Measurements from ENCODE around the gene OGT.
"Not testable (repeated sequence)": the region's sequence is repeated elsewhere in the genome, so short reads cannot be mapped to it uniquely, and the experiment has no call there.

The OGT gene

DNA sequence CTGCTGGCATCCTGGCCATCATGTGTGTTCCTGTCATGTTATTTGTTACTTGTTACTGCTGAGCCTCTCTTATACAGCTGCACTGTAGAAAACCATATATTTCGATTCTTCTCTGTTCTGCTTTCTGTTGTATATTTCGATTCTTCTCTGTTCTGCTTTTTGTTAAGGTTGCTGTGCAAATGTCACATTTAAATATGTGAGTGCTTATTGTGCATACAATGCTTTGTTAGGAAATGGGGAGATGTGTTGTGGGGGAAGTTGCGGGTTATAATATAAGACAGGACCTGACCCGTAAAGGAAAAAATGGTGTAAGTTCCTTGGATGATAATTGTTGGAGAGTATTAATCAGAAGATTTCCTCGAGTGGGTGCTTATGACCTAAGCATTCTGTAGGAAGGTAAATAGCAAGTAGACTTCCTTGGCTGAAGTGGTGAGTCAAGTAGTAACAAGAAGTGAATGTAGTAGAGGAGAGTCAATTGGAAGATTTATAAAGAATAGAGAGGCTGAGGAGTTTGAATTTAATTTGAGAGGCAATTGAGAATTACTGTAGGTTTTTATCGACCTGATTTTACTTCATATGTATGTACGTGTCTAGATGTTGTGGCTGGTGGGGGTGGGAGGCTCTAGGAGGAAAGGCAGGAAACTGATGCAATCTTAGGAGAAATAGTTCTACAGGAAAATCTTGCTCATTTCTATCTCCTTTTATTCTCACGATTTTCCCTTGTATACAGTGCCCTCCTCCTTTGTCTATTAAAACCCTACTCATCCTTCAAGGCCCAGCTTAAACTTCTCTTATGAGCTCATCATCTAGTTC is 8.5 kb downstream of the OGT start:
- H3K36me3 ChIP-seq (ENCODE audit: insufficient read depth, low read length) = no peaks in the 10 kb centered on the region
- no peak overlapping the region for H3K4me3 ChIP-seq (ENCODE audit: low read depth in 1 of 2, low read length in 2 of 2)
- H3K27ac ChIP-seq (ENCODE audit: low read depth, low read length) = no peak overlapping the region
- no peaks in the 10 kb centered on the region for H3K9me3 ChIP-seq (ENCODE audit: low read length)
- H3K27me3 ChIP-seq (ENCODE audit: control insufficient read depth in 1 of 2, insufficient read depth in 2 of 2, low read length in 2 of 2) = no peaks in the 10 kb centered on the region
- H3K4me1 ChIP-seq (ENCODE audit: insufficient read depth, low read length) = peaks cover 42% of the 10 kb centered on the region
- no peak overlapping the region for H3K9ac ChIP-seq (ENCODE audit: low read length)

DNA sequence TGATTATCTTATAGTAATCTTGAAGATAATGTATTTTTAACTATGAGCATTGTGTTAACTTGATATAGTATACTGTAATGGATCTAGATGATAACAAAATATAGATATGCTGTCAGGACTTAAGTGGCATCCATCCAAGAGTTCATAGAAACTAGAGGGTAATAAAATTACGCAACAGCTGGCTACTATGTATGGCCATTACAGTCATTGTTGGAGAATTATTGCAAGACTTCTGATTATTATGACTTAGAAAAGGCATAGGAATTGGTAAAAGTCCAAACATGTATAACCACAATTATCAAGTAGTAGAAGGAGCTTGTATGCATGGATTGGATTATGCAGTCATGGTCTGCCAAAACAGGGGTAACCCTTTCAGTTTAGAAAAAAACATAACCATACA is 9.5 kb downstream of the OGT start:
- Histone ChIP-seq H3K27ac (ENCODE audit: low read depth, low read length) (no peak overlapping the region), H3K9me3 (ENCODE audit: low read length) (no peaks in the 10 kb centered on the region), H3K4me3 (ENCODE audit: low read depth in 1 of 2, low read length in 2 of 2) (no peak overlapping the region), H3K9ac (ENCODE audit: low read length) (no peak overlapping the region), H3K4me1 (ENCODE audit: insufficient read depth, low read length) (peaks cover 42% of the 10 kb centered on the region), H3K36me3 (ENCODE audit: insufficient read depth, low read length) (peaks cover 8% of the 10 kb centered on the region), H3K27me3 (ENCODE audit: control insufficient read depth in 1 of 2, insufficient read depth in 2 of 2, low read length in 2 of 2) (no peaks in the 10 kb centered on the region)

DNA sequence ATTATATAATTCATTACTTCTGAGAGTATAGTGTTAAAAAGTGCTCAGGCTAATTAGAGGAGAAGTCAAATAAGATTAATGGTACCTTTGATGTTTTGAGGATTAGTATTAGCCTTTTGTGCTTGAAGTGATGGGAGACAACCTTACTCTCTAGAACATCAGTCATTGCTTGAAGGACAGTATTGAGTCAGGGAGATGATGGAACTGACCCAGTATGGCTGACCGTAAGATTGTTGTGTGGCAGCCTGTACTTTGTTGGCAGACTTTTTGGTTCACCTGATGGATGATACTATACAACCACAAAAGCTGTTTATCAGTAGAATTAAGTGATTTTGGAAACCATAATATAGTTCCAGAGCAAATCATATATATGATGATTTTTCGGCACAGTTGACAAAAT is 9.9 kb downstream of the OGT start:
- Histone ChIP-seq H3K9me3 (ENCODE audit: low read length) (no peaks in the 10 kb centered on the region), H3K9ac (ENCODE audit: low read length) (no peak overlapping the region), H3K4me3 (ENCODE audit: low read depth in 1 of 2, low read length in 2 of 2) (no peak overlapping the region), H3K27me3 (ENCODE audit: control insufficient read depth in 1 of 2, insufficient read depth in 2 of 2, low read length in 2 of 2) (no peaks in the 10 kb centered on the region), H3K4me1 (ENCODE audit: insufficient read depth, low read length) (peaks cover 38% of the 10 kb centered on the region), H3K36me3 (ENCODE audit: insufficient read depth, low read length) (peaks cover 12% of the 10 kb centered on the region), H3K27ac (ENCODE audit: low read depth, low read length) (no peak overlapping the region)

DNA sequence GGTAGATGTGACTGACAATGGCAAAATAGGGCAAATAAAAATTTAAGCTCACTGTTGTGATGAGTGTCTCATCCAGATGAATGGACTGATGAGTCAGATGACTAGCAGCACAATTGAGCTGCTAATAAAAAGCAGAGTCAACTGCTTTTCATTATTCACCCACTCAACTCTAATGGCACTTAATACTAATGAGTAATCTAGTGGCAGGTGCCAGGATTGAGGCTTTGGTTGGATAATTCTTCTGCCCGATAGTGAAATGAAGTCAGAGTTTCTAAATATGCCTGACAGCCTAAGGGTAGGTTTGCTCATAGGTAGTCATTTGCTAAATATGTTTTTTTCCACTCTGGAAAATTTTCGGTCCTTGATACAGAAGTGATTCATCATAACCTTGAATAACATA is 10.4 kb downstream of the OGT start:
- no peak overlapping the region for H3K4me3 ChIP-seq (ENCODE audit: low read depth in 1 of 2, low read length in 2 of 2)
- H3K4me1 ChIP-seq (ENCODE audit: insufficient read depth, low read length) = peaks cover 33% of the 10 kb centered on the region
- H3K9ac ChIP-seq (ENCODE audit: low read length) = no peak overlapping the region
- H3K27ac ChIP-seq (ENCODE audit: low read depth, low read length) = no peak overlapping the region
- no peaks in the 10 kb centered on the region for H3K27me3 ChIP-seq (ENCODE audit: control insufficient read depth in 1 of 2, insufficient read depth in 2 of 2, low read length in 2 of 2)
- peaks cover 17% of the 10 kb centered on the region for H3K36me3 ChIP-seq (ENCODE audit: insufficient read depth, low read length)
- no peaks in the 10 kb centered on the region for H3K9me3 ChIP-seq (ENCODE audit: low read length)

DNA sequence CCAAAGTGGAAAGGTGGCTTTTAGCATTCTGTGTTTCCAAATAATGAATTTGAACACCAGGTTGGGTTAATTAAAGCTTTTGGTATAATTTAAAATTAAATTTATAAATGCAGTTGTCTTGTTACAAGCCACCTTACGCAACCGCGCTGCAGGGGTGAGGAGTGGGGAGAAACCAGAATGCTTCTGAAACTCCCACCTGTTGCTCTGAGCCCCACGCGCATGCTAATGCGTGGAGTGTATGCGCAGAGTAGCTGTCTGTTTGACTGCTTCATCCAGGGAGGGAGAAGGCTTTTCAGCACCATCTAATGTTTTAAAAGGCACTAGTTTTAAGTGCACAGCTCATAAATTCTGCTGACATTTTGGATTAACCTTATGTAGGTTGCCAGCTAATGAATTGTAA is 12.5 kb downstream of the OGT start:
- Histone ChIP-seq H3K36me3 (ENCODE audit: insufficient read depth, low read length) (peaks cover 21% of the 10 kb centered on the region), H3K4me1 (ENCODE audit: insufficient read depth, low read length) (peaks cover 21% of the 10 kb centered on the region)

DNA sequence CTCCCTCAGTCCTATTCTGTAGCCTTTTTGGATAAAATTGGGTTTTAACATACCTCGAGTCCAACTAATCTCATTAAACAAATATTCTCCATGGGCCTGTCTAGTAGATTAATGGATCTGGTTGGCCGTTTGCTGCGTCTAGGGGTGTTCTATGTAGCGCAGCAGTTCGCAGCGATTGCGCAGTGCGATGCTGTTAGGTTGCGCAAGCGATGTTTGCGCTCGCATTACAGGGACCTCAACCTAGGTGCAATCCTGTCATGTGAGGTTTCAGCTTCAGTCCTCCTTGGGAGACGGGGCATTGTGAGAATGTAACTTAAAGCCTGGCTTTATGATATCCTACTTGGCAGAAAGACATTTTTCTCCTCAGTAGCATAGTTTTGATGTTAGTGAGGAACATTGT is 14.0 kb downstream of the OGT start:
- Histone ChIP-seq H3K4me3 (ENCODE audit: low read depth in 1 of 2, low read length in 2 of 2) (no peak overlapping the region), H3K27me3 (ENCODE audit: control insufficient read depth in 1 of 2, insufficient read depth in 2 of 2, low read length in 2 of 2) (no peaks in the 10 kb centered on the region), H3K4me1 (ENCODE audit: insufficient read depth, low read length) (peaks cover 15% of the 10 kb centered on the region), H3K27ac (ENCODE audit: low read depth, low read length) (no peak overlapping the region), H3K36me3 (ENCODE audit: insufficient read depth, low read length) (peaks cover 21% of the 10 kb centered on the region), H3K9ac (ENCODE audit: low read length) (no peak overlapping the region), H3K9me3 (ENCODE audit: low read length) (no peaks in the 10 kb centered on the region)

More for the DNA sequence above, 12.5 kb downstream of the OGT start:
- Histone ChIP-seq H3K27me3 (ENCODE audit: control insufficient read depth in 1 of 2, insufficient read depth in 2 of 2, low read length in 2 of 2) (no peaks in the 10 kb centered on the region), H3K9ac (ENCODE audit: low read length) (no peak overlapping the region), H3K4me3 (ENCODE audit: low read depth in 1 of 2, low read length in 2 of 2) (no peak overlapping the region), H3K9me3 (ENCODE audit: low read length) (no peaks in the 10 kb centered on the region), H3K27ac (ENCODE audit: low read depth, low read length) (no peak overlapping the region)

DNA sequence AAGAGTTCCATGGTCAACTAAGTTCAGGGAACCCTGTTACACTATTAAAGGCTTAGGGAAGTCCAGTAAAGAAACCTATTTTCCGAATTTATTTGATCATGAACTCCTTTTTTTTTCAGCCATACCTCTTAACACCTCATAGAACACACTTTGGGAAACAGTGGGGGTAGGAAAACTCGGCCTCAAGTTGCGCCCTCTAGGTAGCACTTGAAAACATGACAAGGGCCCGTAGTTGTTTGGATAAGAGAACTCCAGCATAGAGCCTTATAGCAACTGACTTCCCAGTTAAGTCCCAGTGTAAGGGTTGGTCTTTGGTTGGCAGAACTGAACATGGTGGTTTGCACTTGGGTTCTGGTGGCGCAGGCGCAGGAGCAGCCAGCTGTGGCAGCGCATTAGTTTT is 14.4 kb downstream of the OGT start:
- Histone ChIP-seq H3K9me3 (ENCODE audit: low read length) (no peaks in the 10 kb centered on the region), H3K36me3 (ENCODE audit: insufficient read depth, low read length) (peaks cover 21% of the 10 kb centered on the region), H3K4me1 (ENCODE audit: insufficient read depth, low read length) (peaks cover 11% of the 10 kb centered on the region), H3K9ac (ENCODE audit: low read length) (no peak overlapping the region), H3K27me3 (ENCODE audit: control insufficient read depth in 1 of 2, insufficient read depth in 2 of 2, low read length in 2 of 2) (no peaks in the 10 kb centered on the region), H3K27ac (ENCODE audit: low read depth, low read length) (no peak overlapping the region), H3K4me3 (ENCODE audit: low read depth in 1 of 2, low read length in 2 of 2) (no peak overlapping the region)

DNA sequence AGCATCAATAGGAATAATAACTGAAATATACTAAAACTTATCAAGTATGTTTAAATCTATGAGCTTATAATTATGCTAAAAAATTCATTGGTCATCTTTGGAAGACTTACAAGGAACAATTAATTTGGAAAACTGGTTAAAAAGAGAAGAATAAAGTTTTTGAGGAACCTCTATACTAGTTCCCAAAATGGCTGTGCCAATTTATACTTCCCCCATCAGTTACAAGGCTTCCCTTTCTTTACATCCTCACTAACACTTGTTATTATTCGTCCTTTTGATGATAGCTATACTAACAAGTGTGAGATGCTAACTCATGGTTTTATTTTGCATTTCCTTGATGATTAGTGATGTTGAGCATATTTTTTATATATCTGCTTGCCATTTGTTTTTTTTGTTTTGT is 17.1 kb downstream of the OGT start:
- Histone ChIP-seq H3K4me1 (ENCODE audit: insufficient read depth, low read length) (no peaks in the 10 kb centered on the region), H3K9ac (ENCODE audit: low read length) (no peak overlapping the region), H3K4me3 (ENCODE audit: low read depth in 1 of 2, low read length in 2 of 2) (no peak overlapping the region), H3K9me3 (ENCODE audit: low read length) (no peaks in the 10 kb centered on the region), H3K27me3 (ENCODE audit: control insufficient read depth in 1 of 2, insufficient read depth in 2 of 2, low read length in 2 of 2) (no peaks in the 10 kb centered on the region), H3K27ac (ENCODE audit: low read depth, low read length) (no peak overlapping the region), H3K36me3 (ENCODE audit: insufficient read depth, low read length) (peaks cover 21% of the 10 kb centered on the region)

DNA sequence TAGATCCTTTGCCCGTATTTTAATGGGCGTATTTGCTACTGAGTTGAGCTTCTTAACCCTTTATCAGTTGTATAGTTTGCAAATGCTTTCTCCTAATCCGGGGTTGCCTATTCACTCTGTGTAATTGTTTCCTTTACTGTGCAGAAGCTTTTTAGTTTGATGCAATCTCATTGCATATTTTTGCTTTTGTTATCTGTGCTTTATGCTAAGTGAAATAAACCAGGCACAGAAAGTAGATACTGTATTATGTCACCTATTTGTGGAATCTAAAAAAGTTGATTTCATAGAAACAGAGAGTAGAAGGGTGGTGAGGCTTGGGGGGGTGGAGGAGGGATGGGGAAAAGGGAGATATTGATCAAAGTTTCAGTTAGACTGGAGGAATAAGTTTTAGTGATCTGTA is 17.7 kb downstream of the OGT start:
- H3K27me3 ChIP-seq (ENCODE audit: control insufficient read depth in 1 of 2, insufficient read depth in 2 of 2, low read length in 2 of 2) = no peaks in the 10 kb centered on the region
- H3K9me3 ChIP-seq (ENCODE audit: low read length) = no peaks in the 10 kb centered on the region
- no peak overlapping the region for H3K9ac ChIP-seq (ENCODE audit: low read length)
- H3K4me3 ChIP-seq (ENCODE audit: low read depth in 1 of 2, low read length in 2 of 2) = no peak overlapping the region
- H3K36me3 ChIP-seq (ENCODE audit: insufficient read depth, low read length) = peaks cover 24% of the 10 kb centered on the region
- no peak overlapping the region for H3K27ac ChIP-seq (ENCODE audit: low read depth, low read length)
- no peaks in the 10 kb centered on the region for H3K4me1 ChIP-seq (ENCODE audit: insufficient read depth, low read length)

DNA sequence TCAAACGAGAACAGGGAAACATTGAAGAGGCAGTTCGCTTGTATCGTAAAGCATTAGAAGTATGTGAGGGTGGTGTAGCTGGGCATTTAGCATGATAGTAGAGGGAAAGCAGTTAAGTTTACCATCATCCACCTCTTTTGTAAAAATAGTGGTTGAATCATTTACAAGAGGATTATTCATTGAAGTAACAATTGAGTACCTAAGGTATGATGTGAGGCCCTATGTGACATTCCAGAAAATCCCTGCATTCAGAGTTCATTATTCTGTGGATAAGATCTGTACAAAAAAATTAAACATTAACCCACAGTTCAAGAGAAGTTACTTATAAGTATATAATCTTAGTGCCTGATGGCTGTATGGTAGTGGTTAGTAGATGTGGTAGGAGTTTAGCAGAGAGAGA is 23.1 kb downstream of the OGT start:
- no peaks in the 10 kb centered on the region for H3K27me3 ChIP-seq (ENCODE audit: control insufficient read depth in 1 of 2, insufficient read depth in 2 of 2, low read length in 2 of 2)
- H3K9me3 ChIP-seq (ENCODE audit: low read length) = no peaks in the 10 kb centered on the region
- H3K4me3 ChIP-seq (ENCODE audit: low read depth in 1 of 2, low read length in 2 of 2) = no peak overlapping the region
- no peak overlapping the region for H3K9ac ChIP-seq (ENCODE audit: low read length)
- no peaks in the 10 kb centered on the region for H3K4me1 ChIP-seq (ENCODE audit: insufficient read depth, low read length)
- no peak overlapping the region for H3K27ac ChIP-seq (ENCODE audit: low read depth, low read length)
- H3K36me3 ChIP-seq (ENCODE audit: insufficient read depth, low read length) = peaks cover 29% of the 10 kb centered on the region

DNA sequence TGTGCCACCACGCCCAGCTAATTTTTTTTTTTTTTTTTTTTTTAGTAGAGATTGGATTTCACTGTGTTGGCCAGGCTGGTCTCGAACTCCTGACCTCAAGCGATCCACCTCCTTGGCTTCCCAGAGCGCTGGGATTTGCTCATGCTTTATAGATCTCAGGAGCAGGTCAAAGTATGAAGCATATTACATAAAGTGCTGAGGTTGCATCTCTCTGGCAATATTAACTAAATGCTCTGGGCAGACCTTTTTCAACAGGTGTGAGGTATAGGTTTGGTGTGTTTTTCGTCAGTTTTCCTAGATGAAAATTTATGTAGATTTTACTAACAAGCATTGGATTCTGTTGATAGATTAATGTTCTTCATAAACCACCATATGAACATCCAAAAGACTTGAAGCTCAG is 26.0 kb downstream of the OGT start:
- no peaks in the 10 kb centered on the region for H3K27me3 ChIP-seq (ENCODE audit: control insufficient read depth in 1 of 2, insufficient read depth in 2 of 2, low read length in 2 of 2)
- H3K27ac ChIP-seq (ENCODE audit: low read depth, low read length) = no peak overlapping the region
- peaks cover 54% of the 10 kb centered on the region for H3K36me3 ChIP-seq (ENCODE audit: insufficient read depth, low read length)
- H3K4me1 ChIP-seq (ENCODE audit: insufficient read depth, low read length) = no peaks in the 10 kb centered on the region
- no peak overlapping the region for H3K9ac ChIP-seq (ENCODE audit: low read length)
- no peaks in the 10 kb centered on the region for H3K9me3 ChIP-seq (ENCODE audit: low read length)
- no peak overlapping the region for H3K4me3 ChIP-seq (ENCODE audit: low read depth in 1 of 2, low read length in 2 of 2)

DNA sequence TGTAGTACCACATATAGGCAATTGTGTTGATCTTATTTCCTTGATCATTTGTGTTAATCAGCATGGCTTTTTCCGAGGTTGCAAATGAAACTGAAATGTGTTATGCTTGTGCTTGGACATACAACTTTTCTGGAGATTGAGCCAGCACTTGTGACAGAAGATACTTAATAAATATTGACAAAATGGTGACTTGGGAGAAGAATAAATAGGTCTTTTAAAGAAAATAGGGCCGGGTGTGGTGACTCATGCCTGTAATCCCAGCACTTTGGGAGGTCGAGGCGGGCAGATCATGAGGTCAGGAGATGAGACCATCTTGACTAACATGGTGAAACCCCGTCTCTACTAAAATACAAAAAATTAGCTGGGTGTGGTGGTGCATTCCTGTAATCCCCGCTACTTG is 26.9 kb downstream of the OGT start:
- not testable (repeated sequence) for H3K27me3 ChIP-seq (ENCODE audit: control insufficient read depth in 1 of 2, insufficient read depth in 2 of 2, low read length in 2 of 2); H3K4me1 ChIP-seq (ENCODE audit: insufficient read depth, low read length); H3K27ac ChIP-seq (ENCODE audit: low read depth, low read length); H3K4me3 ChIP-seq (ENCODE audit: low read depth in 1 of 2, low read length in 2 of 2); H3K9ac ChIP-seq (ENCODE audit: low read length); H3K9me3 ChIP-seq (ENCODE audit: low read length)
- peaks cover 57% of the 10 kb centered on the region for H3K36me3 ChIP-seq (ENCODE audit: insufficient read depth, low read length)
